ACC112 (cell line): Measurements from ENCODE around the gene AVL9.
A peak's percentile ranks its signal among the peaks of the same experiment; 100 is the strongest.
"Not testable (repeated sequence)": the region's sequence is repeated elsewhere in the genome, so short reads cannot be mapped to it uniquely, and the experiment has no call there.

Experiments
- H2AFZ ChIP-seq: fragments of 200-600 bp; sonication (generic); one replicate; pipeline ENCODE4 v1.6.0; 2017; ENCODE audit warnings: antibody characterized with exemption, low read length; ENCODE audit not compliant: unreplicated experiment
- H3K27ac ChIP-seq: fragments of 200-600 bp; sonication (generic); 2 replicates; pipeline ENCODE4 v1.5.1; 2014; ENCODE audit warnings: low read depth, mild to moderate bottlenecking, antibody characterized with exemption, low read length, moderate library complexity
- H3K27me3 ChIP-seq: fragments of 200-600 bp; sonication (generic); 2 replicates; pipeline ENCODE4 v1.6.1; 2014; ENCODE audit warnings: mild to moderate bottlenecking, antibody characterized with exemption, low read length, moderate library complexity, mixed read lengths; ENCODE audit not compliant: insufficient read depth
- H3K36me3 ChIP-seq: fragments of 200-600 bp; sonication (generic); 2 replicates; pipeline ENCODE4 v1.6.1; 2016; ENCODE audit warnings: mild to moderate bottlenecking, antibody characterized with exemption, low read length, moderate library complexity, mixed read lengths; ENCODE audit not compliant: insufficient read depth
- H3K4me1 ChIP-seq: fragments of 200-600 bp; sonication (generic); one replicate; pipeline ENCODE4 v1.6.1; 2016; ENCODE audit warnings: low read length, mixed read lengths; ENCODE audit not compliant: insufficient read depth, unreplicated experiment, control insufficient read depth
- H3K4me3 ChIP-seq: fragments of 200-600 bp; sonication (generic); 2 replicates; pipeline ENCODE4 v1.5.1; 2014; ENCODE audit warnings: mild to moderate bottlenecking, low read depth, low read length
- H3K79me2 ChIP-seq: fragments of 200-600 bp; sonication (generic); one replicate; pipeline ENCODE4 v1.6.0; 2016; ENCODE audit warnings: low read length; ENCODE audit not compliant: control insufficient read depth, unreplicated experiment, insufficient read depth

AVL9 gene

DNA sequence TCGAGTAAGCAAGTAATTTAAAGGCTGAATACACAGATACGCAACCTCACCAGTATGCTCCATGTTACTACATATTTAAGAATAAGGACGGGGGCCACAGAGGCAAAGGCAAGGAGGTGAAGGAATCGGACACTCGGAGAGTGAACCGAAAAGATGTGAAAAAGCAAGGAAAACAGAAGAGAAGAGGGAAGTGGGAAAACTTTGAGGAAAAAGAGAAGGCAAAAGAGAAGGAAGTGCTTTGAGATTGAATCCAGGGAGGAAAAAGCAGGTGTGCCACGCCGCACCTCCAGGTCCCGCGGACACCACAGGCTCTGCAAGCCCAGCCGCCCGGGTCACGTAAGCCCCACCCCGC lies 367 bp upstream of the AVL9 start:
- H2AFZ ChIP-seq: peak overlapping the region; percentile 86
- no peaks in the 10 kb centered on the region for H3K27me3 ChIP-seq
- no peaks in the 10 kb centered on the region for H3K36me3 ChIP-seq
- H3K4me1 ChIP-seq: peaks cover 4% of the 10 kb centered on the region
- H3K27ac ChIP-seq: 0 out of 2 replicates have a peak overlapping the region, but pooled peaks have one; percentile 12
- peaks cover 44% of the 10 kb centered on the region for H3K79me2 ChIP-seq
- peak overlapping the region; percentile 85 for H3K4me3 ChIP-seq

DNA sequence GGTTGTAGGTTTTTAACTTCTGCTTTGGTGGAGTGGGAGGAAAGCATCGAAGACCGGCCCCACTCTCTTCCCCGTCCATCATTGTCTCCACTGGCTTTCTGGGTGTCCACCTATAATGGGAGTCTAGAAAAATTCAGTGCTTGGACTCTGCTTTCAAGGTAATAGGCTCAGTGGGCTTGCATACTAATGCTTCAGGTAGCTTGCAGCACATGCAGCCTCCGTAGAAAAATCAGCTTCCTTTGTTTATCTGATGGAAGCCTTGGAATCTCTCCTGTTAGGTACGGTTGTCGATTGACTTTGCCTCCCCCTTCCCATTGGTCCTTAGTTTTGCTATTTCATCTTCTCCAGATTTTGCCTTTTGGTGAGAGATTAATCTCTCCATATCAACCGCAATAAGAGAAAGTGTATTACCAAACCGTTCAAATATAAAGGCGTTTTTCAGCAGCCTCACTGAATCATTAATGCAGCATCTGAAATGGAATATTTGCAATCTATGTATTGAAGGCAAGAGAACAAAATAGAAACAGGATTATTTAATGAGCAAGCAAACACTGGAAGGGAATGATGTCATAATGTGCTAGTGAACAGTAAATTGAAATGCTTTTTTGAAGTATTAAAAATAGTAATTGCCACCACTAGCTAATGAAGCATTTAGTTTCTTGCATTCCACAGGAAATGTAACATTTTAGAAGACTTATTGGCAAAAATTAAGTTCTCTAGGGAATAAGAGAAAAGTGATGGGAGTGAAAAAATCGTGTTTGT lies 944 bp downstream of the AVL9 start:
- Histone ChIP-seq H3K27ac (peak overlapping the region; percentile 82; the same call in 1 of the 2 replicates), H2AFZ (no peak overlapping the region), H3K36me3 (no peaks in the 10 kb centered on the region), H3K27me3 (no peaks in the 10 kb centered on the region), H3K4me3 (peak overlapping the region; percentile 90), H3K4me1 (peaks cover 13% of the 10 kb centered on the region), H3K79me2 (peaks cover 51% of the 10 kb centered on the region)

DNA sequence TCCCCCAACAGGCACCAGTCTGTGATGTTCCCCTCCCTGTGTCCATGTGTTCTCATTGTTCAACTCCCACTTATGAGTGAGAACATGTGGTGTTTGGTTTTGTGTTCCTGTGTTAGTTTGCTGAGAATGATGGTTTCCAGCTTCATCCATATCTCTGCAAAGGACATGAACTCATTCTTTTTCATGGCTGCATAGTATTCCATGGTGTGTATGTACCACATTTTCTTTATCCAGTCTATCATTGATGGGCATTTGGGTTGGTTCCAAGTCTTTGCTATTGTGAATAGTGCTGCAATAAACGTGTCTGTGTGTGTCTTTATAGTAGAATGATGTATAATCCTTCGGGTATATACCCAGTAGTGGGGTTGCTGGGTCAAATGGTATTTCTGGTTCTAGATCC lies 4.5 kb downstream of the AVL9 start:
- H2AFZ ChIP-seq, H3K4me3 ChIP-seq, H3K36me3 ChIP-seq, H3K27ac ChIP-seq, H3K27me3 ChIP-seq: not testable (repeated sequence)
- peaks cover 73% of the 10 kb centered on the region for H3K79me2 ChIP-seq
- H3K4me1 ChIP-seq: peaks cover 19% of the 10 kb centered on the region

DNA sequence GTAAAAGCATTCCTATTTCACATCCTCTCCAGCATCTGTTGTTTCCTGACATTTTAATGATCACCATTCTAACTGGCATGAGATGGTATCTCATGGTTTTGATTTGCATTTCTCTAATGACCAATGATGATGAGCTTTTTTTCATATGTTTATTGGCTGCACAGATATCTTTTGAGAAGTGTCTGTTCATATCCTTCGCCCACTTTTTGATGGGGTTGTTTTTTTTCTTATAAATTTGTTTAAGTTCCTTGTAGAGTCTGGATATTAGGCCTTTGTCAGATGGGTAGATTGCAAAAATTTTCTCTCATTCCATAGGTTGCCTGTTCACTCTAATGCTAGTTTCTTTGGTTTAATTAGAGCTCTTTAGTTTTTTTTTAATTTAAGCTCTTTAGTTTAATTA lies 4.9 kb downstream of the AVL9 start:
- not testable (repeated sequence) for H2AFZ ChIP-seq, H3K27me3 ChIP-seq, H3K36me3 ChIP-seq, H3K4me3 ChIP-seq
- H3K4me1 ChIP-seq: peaks cover 19% of the 10 kb centered on the region
- peak overlapping the region; percentile 66; the same call in 1 of the 2 replicates for H3K27ac ChIP-seq
- peaks cover 73% of the 10 kb centered on the region for H3K79me2 ChIP-seq

DNA sequence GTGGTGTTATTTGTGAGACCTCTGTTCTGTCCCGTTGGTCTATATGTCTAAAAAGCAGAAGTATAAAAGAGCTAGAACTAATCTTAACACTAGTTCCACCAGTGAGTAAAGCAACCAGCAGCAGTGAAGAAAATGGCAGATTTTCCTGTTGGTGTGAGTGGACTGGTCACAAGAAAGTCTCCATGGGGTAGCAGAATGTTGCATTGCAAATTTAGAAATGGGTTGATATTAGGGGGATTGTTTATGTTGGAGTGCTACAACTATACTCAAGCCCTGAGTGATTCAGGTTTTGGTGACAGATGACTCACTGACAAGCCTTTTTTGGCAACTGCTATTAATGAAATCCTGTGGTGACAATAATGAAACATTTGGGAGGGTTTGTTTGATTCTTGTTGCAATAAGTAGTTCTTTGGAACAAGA lies 5.6 kb downstream of the AVL9 start:
- Histone ChIP-seq H2AFZ (no peak overlapping the region), H3K79me2 (peaks cover 74% of the 10 kb centered on the region), H3K4me1 (peaks cover 23% of the 10 kb centered on the region), H3K36me3 (no peaks in the 10 kb centered on the region), H3K27ac (peak overlapping the region; percentile 66), H3K4me3 (peak overlapping the region; percentile 26), H3K27me3 (no peaks in the 10 kb centered on the region)

DNA sequence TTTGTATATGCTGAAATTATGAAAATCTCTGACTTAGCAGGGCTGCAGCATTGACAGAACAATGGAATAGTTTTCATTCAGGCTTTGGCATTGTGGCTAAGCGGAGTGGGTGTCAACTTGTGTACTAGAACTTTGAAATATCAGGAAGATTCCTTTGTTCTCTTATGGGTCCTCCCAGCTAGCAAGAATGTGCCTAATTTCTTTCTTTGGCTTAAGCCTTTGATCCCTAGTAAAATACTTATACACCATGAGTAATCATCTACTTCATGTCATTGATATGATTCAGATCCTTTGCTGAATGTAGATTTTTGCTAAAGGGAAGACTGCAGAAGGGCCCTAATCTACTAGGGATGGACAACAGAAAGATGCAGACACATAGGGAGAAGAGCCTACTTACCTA lies 6.2 kb downstream of the AVL9 start:
- Histone ChIP-seq H3K79me2 (peaks cover 68% of the 10 kb centered on the region), H3K36me3 (no peaks in the 10 kb centered on the region), H3K27me3 (no peaks in the 10 kb centered on the region), H3K27ac (peak overlapping the region; percentile 66), H2AFZ (no peak overlapping the region), H3K4me3 (peak overlapping the region; percentile 26), H3K4me1 (peaks cover 24% of the 10 kb centered on the region)

DNA sequence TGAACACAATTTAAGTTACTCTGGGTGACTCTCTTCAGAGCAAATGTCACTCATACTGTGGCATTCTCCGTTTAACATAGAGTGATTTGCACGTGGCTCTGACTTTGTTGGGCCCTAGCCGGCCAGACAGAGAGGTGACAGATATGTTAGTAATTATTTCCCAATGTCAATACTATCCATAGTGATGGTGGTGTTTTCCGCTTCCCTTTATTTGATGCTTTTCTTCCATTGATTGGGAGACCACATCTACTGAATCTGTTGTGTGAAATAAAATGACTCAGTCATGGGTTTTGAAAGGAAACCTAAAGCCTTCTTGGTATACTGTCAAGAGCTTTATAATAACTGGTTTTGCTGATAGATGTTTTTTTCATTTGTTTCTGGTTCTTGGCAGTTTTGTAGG lies 7.4 kb downstream of the AVL9 start:
- Histone ChIP-seq H3K79me2 (peaks cover 70% of the 10 kb centered on the region), H3K27me3 (no peaks in the 10 kb centered on the region), H3K36me3 (no peaks in the 10 kb centered on the region), H3K27ac (0 out of 2 replicates have a peak overlapping the region, but pooled peaks have one; percentile 7), H2AFZ (no peak overlapping the region), H3K4me1 (peaks cover 32% of the 10 kb centered on the region), H3K4me3 (no peak overlapping the region)

DNA sequence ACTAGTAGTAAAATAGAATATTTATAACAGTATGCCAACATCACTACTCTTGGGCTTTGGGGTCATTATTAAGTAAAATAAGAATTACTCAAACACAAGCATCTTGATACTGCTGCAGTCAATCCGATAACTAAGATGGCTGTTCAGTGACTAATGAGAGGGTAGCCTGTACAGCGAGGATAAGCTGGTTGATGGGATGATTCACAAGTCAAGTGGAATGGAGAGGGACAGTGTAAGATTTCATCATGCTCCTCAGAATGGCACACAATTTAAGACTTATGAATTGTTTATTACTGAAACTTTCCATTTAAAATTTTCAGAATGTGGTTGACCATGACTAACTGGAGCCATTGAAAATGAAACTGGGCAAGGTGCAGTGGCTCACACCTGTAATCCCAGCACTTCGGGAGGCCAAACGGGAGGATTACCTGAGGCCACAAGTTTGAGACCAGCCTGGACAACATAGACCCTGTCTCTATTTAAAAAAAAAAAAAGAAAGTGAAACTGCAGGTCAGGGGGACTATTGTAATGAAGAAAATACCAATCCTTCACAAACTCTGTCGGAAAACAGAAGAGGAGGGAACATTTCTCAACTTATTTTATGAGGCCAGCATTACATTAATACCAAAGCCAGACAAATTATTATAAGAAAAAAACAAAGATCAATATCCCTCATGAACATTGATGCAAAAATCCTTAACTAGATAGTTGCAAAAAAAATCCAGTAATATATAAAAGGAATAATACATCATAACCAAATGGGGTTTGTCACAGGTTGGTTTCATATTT lies 11.2 kb downstream of the AVL9 start:
- H3K36me3 ChIP-seq: peaks cover 4% of the 10 kb centered on the region; the same call in 1 of the 2 replicates
- H3K79me2 ChIP-seq: peaks cover 73% of the 10 kb centered on the region
- no peaks in the 10 kb centered on the region for H3K27me3 ChIP-seq
- H3K27ac ChIP-seq: peak overlapping the region; percentile 75
- peaks cover 24% of the 10 kb centered on the region for H3K4me1 ChIP-seq
- H3K4me3 ChIP-seq: peak overlapping the region; percentile 54
- no peak overlapping the region for H2AFZ ChIP-seq

DNA sequence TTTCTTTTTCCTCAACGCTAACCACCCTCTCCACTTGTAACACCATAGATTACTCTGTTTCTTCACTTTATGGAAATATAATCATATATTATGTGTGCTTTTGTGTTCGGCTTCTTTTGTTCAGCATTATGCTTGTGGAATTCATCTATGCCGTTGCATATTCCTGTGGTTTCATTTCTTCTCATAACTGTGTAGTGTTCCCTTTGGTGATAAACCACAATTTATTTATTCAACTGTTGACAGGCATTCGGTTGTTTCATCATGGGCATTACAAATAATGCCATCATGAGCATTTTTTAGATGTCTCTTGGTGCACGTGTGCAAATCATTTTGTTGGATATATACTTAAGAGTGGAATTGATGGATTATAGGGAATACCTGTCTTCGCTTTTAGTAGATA lies 12.1 kb downstream of the AVL9 start:
- Histone ChIP-seq H3K4me1 (peaks cover 19% of the 10 kb centered on the region), H3K4me3 (no peak overlapping the region), H3K36me3 (peaks cover 6% of the 10 kb centered on the region; the same call in 1 of the 2 replicates), H3K79me2 (peaks cover 82% of the 10 kb centered on the region), H2AFZ (no peak overlapping the region), H3K27ac (peak overlapping the region; percentile 75), H3K27me3 (no peaks in the 10 kb centered on the region)

DNA sequence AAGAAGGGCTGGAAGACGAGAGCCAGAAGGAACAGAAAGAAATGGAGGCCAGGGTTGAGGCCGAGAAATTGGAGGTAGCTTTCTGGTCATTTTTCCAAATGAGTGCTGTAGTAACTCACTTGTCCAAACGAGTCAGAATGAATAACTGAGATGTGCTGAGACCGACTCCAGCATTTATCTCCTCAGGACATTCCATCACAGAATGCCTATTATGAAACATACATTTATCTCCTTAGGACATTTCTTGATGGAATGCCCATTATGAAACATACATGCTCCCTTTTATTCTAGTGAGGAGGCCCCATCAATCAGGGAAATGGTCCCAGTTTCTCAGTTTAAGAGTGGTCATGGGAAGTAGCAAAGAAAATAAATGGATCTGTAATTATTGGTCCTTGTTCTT lies 16.5 kb downstream of the AVL9 start:
- Histone ChIP-seq H3K79me2 (peaks cover 86% of the 10 kb centered on the region), H2AFZ (no peak overlapping the region), H3K36me3 (peaks cover 21% of the 10 kb centered on the region), H3K27ac (no peak overlapping the region), H3K4me1 (peaks cover 11% of the 10 kb centered on the region), H3K4me3 (no peak overlapping the region), H3K27me3 (no peaks in the 10 kb centered on the region)
